ENCODE results near the gene TPP1.

Gene TPP1

GRCh38 chr11:6563121-6563619 lies 56.1 kb downstream of the TPP1 start:
- H3K4me3 ChIP-seq (ENCODE audit: low read depth, low read length): no peak overlapping the region
- no peak for TF ChIP-seq CTCF (IDR thresholded peaks at IDR 0.05; ENCODE audit: low read depth, low read length, missing control alignments)
- no peak for DNase-seq (ENCODE audit: low read depth)
